Measurements from ENCODE around the gene DEPDC4.
"Not testable (repeated sequence)": the region's sequence is repeated elsewhere in the genome, so short reads cannot be mapped to it uniquely, and the experiment has no call there.

DEPDC4 gene

DNA sequence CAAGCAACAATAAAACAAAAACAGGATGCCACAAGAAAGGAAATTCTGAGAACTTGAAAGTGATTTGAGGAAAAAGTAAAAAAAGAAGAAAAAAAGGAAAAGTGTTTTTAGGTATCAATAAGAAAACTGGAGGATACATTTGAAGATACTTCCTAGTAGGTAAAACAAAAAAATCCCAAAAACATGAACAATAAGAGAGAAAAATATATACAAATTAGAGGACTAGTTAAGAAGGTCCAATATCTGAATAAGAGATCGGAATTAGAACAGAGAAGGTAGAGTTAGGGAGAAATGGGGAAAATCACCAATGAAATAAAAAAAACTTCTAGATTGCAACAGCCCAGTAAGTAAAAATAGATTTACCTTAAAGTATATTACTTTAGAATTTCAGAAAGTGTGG, 8.8 kb downstream of the DEPDC4 start:
- no peak for DNase-seq

- DNase-seq = no peak
Measured at GRCh38 chr12:100254876-100255275, 12.0 kb downstream of the DEPDC4 start.

GRCh38 chr12:100253437-100253836, 13.4 kb downstream of the DEPDC4 start:
- no peak for DNase-seq

- no peak for DNase-seq
Measured at GRCh38 chr12:100251917-100252316, 15.0 kb downstream of the DEPDC4 start.

DNA sequence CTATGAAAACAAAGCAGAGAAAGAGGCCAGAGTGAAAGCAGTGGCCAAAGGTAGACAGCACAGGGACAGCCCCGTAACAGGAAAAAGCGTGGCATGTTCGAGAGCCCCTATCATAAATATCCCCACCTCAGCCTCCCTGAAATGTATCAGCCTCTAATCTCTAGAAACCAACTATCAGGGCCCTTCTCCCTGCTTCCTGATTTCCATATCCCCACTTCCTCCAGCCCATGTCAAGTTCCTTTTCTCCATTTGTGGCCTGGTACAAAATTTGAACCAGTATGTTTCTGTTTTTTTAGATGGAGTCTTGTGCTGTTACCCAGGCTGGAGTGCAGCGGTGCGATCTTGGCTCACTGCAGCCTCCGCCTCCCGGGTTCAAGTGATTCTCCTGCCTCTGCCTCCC, 16.9 kb downstream of the DEPDC4 start:
- DNase-seq = no peak

GRCh38 chr12:100248886-100249285, 18.0 kb downstream of the DEPDC4 start:
- DNase-seq = no peak

DNA sequence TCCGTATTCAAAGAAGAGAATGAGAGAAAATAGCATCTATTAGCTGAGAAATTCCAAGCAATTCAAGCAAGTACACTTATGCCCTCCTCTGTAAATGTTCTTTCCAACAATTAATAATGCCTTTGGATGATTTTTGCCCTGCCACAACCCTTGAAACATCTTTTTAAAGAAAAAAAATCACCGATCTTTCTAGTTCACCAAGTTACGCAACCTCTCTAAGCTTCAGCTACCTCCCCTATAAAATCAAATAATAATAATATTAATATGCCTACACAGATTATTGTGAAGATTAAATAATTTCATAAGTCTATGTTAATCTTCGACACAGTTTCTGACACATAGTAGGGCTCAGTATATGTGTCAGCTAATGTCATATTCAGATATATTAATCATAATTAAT, 19.1 kb downstream of the DEPDC4 start:
- DNase-seq = no peak

- no peak for DNase-seq
Measured at GRCh38 chr12:100243137-100243536, 23.7 kb downstream of the DEPDC4 start.

- DNase-seq = no peak
Measured at GRCh38 chr12:100239589-100239988, 27.3 kb downstream of the DEPDC4 start.

GRCh38 chr12:100238801-100239200, 28.1 kb downstream of the DEPDC4 start:
- DNase-seq = no peak

DNA sequence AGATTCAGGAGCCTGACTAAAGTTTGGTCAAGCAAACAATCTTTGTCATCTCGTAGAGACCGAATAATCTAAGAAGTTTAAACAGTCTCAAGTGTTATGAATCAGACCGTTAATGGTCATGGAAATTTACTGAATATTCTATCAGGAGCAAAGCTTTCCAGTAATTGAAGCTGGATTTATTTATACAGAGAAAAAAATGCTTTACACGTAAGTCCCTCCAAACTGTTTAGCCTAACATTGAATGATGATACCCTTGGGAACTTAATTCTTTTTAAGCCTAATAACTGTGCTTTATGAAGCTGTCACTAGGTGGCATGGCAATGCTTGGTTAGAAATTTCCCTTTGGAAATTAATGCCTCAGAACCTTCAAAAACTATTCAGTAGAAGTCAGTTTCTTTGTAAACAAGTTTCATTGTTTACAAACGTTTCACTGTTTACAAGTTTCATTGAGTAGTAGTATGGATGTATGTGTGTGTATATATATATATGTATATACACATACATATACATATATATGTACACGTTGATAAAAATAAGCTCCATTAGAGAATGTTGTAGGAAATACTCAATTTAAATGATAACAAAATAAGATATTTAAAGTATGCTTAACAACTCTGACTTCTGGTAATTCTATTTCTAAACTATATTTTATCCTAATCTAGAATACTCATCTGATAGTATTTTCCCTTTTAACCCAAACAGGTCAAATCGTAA, 32.1 kb downstream of the DEPDC4 start:
- DNase-seq = no peak

GRCh38 chr12:100234166-100234565, 32.7 kb downstream of the DEPDC4 start:
- DNase-seq = no peak

GRCh38 chr12:100231873-100232272, 35.0 kb downstream of the DEPDC4 start:
- DNase-seq = not testable (repeated sequence)

- no peak for DNase-seq
Measured at GRCh38 chr12:100229876-100230275, 37.0 kb downstream of the DEPDC4 start.

DNA sequence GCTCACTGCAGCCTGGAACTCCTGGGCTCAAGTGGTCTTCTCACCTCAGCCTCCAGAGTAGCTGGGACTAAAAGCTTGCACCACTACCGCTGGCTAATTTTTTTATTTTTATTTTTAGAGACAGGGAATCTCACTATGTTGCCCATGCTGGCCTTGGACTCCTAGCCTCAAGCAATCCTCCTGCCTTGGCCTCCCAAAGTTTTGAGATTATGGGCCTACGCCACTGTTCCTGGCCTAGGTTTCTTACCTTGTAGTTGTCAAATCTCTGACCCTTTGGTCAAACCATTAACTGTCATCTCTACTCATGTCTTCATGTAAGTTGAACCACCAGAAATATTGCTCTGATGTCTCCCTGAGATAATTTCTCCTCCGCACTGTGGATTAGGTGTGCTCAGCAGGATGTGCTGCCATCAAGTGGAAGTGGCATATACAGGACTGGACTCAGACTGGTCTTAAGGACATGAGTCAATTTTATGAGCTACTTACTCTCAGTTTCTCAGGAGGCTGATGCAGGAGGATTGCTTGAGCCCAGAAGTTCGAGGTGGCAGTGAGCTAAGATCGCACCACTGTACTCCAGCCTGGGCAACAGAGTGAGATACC, 37.7 kb downstream of the DEPDC4 start:
- DNase-seq = no peak

- DNase-seq = no peak
Measured at GRCh38 chr12:100225491-100225890, 41.4 kb downstream of the DEPDC4 start.

DNA sequence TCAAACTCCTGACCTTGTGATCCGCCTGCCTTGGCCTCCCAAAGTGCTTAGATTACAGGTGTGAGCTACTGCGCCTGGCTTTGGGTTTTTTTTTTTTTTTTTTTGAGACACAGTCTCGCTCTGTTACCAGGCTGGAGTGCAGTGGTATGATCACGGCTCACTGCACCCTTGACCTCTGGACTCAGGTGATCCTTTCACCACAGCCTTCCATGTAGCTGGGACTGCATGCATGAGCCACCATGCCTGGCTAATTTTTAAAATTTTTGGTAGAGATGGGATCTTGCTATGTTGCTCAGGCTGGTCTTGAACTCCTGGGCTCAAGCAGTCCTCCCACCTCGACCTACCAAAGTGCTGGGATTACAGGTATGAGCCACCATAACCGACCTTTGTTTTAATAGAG, 44.7 kb downstream of the DEPDC4 start:
- not testable (repeated sequence) for DNase-seq

- DNase-seq = no peak
Measured at GRCh38 chr12:100221523-100221922, 45.4 kb downstream of the DEPDC4 start.

DNA sequence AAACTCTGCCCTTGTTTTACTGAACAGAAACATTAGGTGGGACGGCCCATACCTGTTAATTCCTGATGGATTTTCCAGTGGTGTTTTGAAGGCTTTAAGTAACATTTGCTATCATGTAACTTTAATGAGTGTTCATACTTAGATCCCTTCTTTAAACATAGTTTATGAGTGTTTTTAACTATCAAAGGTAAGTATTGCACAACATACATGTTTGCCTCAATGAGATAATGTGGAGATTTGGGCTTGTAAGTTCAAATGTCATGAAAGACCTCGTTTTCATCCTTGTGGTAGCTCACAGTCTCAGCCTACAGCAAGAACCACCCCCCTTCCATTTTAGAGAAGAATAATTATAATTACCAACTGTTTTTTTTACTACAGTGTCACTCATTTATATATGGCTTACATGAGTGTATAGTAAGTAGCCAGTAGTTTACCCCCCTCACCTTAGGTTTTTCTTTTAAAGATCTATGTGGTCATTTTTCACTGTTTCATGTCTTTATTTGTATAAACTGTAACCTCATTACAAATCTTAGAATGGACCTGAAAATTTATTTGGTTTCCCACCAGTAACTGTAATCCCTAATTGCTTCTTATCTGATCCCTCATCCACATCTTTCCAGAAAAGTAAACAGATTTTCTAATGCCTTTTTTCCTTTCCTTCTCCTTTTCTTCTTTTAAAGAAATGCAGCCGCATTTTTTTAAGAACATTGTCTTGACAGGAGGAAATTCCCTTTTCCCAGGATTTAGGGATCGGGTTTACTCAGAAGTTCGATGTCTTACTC, 47.4 kb downstream of the DEPDC4 start:
- no peak for DNase-seq

GRCh38 chr12:100216337-100216736, 50.5 kb downstream of the DEPDC4 start:
- DNase-seq = no peak

DNA sequence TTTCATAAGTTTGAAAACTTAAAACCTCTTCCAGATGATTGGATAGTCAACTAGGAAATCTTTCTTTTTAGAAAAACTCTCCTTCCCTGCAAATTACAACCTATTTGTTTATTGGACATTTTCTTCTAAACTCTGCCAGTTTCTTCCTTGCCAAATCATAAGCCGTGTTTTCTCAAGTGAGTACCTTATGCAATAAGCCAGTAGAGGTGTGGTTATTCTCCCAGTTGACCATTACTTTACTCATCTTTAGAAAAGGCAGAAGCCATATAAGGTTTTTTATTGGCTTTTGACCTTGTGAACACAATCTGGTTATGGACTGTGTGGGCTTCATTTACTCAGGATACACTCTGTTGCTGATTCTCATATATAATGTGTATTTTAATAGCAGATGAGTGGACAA, 51.7 kb downstream of the DEPDC4 start:
- DNase-seq = no peak

DNA sequence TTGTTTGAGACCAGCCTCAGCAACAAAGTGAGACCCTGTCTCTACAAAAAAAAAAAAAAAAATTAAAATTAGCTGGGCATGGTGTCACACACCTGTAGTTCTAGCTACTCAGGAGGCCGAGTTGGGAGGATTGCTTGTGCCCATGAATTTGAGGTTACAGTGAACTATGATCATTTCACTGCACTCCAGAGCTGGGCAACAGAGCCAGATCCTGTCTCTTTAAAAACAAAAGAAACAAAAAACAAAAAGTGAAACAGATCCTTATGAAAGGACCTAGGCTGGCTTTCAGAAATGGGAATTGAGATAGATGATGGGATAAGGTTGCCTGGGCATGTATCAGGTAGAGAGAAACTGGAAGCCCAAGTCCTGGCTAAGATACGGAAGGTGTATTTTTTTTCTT, 52.4 kb downstream of the DEPDC4 start:
- DNase-seq = no peak

- no peak for DNase-seq
Measured at GRCh38 chr12:100213016-100213891, 53.6 kb downstream of the DEPDC4 start.
